Measurements from ENCODE around the gene GIT1. TPM values are rescaled to one million over a fixed set of nuclear protein-coding genes. Genes with fewer than 3 reads are reported as not detected.

Gene GIT1
- total RNA-seq, 1 donor from 2014 or later, result 66.7 TPM

DNA sequence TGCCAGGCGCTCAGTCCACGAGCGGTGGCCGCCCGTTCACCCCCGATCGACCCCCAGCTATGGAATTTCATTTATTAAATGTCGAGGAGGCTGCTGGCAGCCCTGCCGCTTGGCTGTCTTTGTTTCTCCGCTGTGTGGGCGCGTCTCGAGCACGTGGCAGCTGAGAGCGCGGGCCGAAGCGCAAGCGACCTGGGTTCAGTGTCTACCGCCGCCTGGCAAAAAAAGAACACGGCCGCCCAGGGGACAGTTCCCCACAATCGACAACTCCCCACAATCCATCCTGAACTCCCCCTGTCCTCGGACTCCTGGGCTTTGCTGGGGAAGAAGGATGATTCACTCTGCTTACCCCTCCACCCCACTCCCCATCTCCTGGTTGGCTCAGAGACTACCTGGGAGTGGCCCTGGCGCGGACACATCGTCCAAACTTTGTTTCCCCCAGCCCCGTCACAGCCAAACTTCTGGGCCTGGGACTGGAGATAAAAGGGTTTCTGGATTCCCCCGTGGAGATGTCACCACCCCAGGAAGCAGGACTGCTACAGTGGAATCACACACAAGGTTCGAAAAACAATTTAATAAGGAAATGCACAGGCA lies 1.8 kb upstream of the GIT1 start:
- Mint-ChIP-seq H3K36me3 (no peaks in the 10 kb centered on the region), H3K27ac (peak overlapping the region; percentile 94), H3K4me1 (ENCODE audit: unreplicated experiment) (peaks cover 27% of the 10 kb centered on the region), H3K4me3 (peak overlapping the region; percentile 90), H3K9me3 (no peaks in the 10 kb centered on the region), H3K27me3 (no peaks in the 10 kb centered on the region)
- TF ChIP-seq, protein P1, sequence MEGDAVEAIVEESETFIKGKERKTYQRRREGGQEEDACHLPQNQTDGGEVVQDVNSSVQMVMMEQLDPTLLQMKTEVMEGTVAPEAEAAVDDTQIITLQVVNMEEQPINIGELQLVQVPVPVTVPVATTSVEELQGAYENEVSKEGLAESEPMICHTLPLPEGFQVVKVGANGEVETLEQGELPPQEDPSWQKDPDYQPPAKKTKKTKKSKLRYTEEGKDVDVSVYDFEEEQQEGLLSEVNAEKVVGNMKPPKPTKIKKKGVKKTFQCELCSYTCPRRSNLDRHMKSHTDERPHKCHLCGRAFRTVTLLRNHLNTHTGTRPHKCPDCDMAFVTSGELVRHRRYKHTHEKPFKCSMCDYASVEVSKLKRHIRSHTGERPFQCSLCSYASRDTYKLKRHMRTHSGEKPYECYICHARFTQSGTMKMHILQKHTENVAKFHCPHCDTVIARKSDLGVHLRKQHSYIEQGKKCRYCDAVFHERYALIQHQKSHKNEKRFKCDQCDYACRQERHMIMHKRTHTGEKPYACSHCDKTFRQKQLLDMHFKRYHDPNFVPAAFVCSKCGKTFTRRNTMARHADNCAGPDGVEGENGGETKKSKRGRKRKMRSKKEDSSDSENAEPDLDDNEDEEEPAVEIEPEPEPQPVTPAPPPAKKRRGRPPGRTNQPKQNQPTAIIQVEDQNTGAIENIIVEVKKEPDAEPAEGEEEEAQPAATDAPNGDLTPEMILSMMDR (conservative IDR thresholded peaks at IDR 0.05), result no peak
- DNase-seq (ENCODE audit: extremely low spot score, unreplicated experiment), result no peak

DNA sequence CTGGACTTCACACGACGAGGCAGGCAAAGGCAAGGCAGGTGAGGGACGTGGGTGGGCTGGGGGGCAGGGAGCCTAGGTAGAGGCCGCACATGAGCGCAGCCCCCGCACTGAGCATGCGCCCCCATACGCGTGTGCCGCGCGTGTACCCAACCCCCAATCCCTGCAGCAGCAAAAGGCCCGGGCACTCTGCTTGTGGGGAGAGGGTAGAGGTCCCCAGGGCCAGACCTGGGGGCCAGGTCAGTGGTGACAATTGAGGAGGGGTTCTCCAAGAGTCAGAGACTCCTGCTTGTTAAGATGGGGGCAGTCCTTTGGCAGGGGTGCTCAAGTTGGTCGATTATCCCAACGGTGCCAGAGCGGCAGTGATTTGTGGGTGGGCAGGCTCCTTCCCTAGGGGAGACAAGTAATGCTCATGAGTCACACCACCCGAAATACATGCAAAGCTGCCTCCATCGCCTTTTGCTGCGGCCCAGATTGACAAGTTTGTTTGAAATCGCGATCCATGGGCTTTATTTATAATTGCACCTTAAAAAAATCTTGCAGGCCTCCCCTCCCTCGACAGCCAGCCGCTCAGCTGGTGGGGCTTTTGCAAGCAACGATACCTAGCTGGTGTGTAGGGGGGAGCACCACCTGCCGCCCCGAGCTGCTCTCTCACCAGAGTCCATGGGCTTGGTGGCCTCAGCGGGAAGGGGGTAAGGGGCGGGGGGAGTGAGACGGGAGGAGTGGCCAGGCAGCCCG lies 1.1 kb upstream of the GIT1 start:
- Mint-ChIP-seq H3K27me3 (no peaks in the 10 kb centered on the region), H3K9me3 (no peaks in the 10 kb centered on the region), H3K36me3 (no peaks in the 10 kb centered on the region), H3K4me3 (peak overlapping the region; percentile 90), H3K27ac (peak overlapping the region; percentile 94), H3K4me1 (ENCODE audit: unreplicated experiment) (peaks cover 27% of the 10 kb centered on the region)
- TF ChIP-seq, protein P1 (conservative IDR thresholded peaks at IDR 0.05), result no peak
- no peak for DNase-seq (ENCODE audit: extremely low spot score, unreplicated experiment)

DNA sequence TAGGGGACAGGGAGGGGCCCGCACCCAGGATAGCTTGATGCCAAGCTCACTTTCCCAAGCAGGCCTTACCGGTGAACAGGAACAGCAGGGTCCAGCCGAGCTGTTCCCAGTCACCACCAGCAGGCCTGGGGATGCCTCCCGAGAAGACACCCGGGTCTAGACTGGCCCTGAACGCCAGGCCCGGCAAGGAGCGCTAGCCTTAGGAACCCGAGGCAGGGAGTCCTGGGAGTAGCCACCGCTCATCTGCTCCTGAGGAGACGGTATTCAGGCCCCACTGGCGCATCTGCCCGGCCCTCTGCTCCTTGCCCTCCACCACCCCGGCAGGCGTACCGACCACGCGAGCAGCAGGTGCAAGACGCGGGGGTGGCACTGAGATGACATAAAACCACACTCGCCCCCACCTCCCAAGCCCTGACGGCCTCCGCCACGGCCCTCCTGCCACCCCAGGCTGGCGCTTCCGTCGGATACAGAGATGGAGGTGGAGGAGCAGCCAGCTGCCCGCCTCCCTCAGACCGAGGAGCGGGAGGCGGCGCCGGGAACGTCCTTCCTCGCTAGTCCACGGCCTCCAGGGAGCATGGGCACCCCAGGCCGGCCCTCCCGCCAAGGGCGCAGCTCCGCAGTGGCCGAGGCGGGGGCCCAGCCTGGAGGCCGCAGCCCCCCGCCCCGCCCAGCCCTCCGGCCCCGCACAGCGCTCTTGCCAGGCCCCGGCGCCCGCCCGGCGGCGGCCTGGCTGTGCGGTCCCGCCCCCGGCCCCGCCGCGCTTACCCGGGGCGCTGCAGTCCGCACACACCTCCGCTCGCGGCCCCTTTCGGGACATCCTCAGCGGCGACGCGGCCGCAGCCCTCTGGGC lies 661 bp downstream of the GIT1 start:
- Mint-ChIP-seq H3K27me3 (no peaks in the 10 kb centered on the region), H3K27ac (peak overlapping the region; percentile 78), H3K4me3 (peak overlapping the region; percentile 92), H3K36me3 (no peaks in the 10 kb centered on the region), H3K4me1 (ENCODE audit: unreplicated experiment) (peaks cover 31% of the 10 kb centered on the region), H3K9me3 (no peaks in the 10 kb centered on the region)
- TF ChIP-seq, protein P1 (conservative IDR thresholded peaks at IDR 0.05), result peak; percentile 37
- DNase-seq (ENCODE audit: extremely low spot score, unreplicated experiment), result no peak

DNA sequence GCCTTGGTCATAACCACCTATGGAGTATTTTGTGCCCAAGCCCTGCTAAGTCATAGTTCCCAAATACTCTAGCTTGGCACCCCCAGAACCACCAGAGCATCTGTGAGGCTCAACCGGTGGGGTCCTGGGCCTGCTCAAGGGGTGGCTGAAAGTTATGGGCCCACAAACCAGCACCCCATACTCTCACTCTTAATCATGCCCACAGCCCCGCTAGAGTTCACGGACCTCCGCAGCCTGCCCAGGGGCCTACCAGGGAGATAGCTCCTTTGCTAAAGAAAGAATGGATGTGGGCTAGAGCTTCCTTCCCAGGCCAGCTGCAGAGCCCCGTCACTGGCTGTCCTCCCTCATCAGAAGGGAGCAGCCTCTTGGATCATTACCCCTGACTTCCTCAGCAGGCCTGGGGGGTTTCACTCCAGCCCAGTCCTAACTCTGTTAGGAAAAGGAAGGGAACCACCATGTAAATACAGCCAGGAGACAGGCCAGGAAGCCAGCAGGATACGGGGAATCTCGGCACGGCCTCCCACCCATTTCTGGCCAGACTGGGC lies 1.4 kb downstream of the GIT1 start:
- TF ChIP-seq, protein P1 (conservative IDR thresholded peaks at IDR 0.05), result no peak
- no peak for DNase-seq (ENCODE audit: extremely low spot score, unreplicated experiment)
- no peaks in the 10 kb centered on the region for H3K27me3 Mint-ChIP-seq
- peak overlapping the region; percentile 78 for H3K27ac Mint-ChIP-seq
- H3K9me3 Mint-ChIP-seq, result no peaks in the 10 kb centered on the region
- peak overlapping the region; percentile 92 for H3K4me3 Mint-ChIP-seq
- H3K4me1 Mint-ChIP-seq (ENCODE audit: unreplicated experiment), result peaks cover 31% of the 10 kb centered on the region
- H3K36me3 Mint-ChIP-seq, result no peaks in the 10 kb centered on the region

DNA sequence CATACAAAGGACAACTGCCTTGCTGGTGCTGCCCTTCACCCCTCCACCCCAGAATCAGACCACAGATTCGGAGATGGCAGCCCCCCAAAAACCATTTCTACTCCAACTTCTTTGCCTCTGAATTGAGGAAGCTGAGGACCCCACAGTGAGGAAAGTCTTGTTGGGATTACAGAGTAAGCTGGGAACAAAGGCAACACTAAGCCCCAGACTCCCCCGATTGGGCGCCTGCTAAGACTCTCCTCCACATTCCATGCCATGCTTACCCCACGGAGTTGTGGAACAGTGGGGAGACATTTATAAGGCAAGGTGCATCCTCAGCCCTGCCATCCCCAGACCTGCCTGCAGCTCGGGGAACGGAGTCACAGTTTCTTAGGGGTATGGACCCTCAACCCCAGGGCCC lies 1.9 kb downstream of the GIT1 start:
- TF ChIP-seq, protein P1 (conservative IDR thresholded peaks at IDR 0.05), result no peak
- no peaks in the 10 kb centered on the region for H3K9me3 Mint-ChIP-seq
- H3K4me1 Mint-ChIP-seq (ENCODE audit: unreplicated experiment), result peaks cover 31% of the 10 kb centered on the region
- H3K4me3 Mint-ChIP-seq, result peak overlapping the region; percentile 92
- no peaks in the 10 kb centered on the region for H3K27me3 Mint-ChIP-seq
- DNase-seq (ENCODE audit: extremely low spot score, unreplicated experiment), result no peak
- no peaks in the 10 kb centered on the region for H3K36me3 Mint-ChIP-seq
- no peak overlapping the region for H3K27ac Mint-ChIP-seq
